ENCODE data around the gene AIG1.

AIG1 gene

DNA sequence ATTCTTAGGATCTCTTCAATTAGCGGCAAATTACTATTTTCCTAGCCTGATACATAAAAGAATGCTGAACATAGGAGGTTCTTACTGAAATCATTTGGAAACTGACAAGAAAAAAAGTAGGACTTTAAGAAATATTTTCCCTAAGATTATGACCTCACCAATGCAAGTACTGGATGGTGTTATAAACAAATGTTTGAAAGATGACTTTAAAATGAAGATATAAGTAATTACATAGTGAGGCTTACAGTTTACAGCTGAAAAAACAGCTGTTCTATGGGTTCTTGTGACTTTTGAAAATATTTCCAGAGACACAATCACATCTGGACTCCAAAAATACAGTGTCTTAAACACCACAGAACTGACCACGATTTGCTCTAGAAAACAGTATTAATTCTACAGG is 324.9 kb downstream of the AIG1 start:
- DNase-seq = no peak

DNA sequence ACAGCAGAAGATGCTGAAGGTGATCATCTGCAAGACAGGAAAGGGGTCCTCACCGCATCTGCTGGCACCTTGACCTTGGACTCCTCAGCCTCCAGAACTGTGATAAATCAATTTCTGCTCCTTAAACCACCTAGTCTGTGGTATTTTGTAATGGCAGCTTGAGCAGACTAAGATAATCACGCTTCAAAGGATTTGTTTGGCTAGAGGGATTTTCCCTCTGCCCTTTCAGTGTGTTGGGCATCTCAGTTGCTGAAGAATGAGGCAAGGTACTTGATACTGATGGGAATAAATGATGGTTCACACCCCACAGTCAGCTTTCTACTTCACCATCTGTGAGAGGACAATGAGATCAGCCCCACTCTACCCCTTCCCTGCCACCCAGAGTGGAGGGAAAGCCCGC is 329.6 kb downstream of the AIG1 start:
- DNase-seq = no peak

Measured in NCI-H1417 (cell line).